NCI-H1105 treated with DMSO at 0.1 percent for 48 hours (cell line): ENCODE data around the gene OR4N2.
A peak's percentile ranks its signal among the peaks of the same experiment; 100 is the strongest.
"Not testable (repeated sequence)": the region's sequence is repeated elsewhere in the genome, so short reads cannot be mapped to it uniquely, and the experiment has no call there.

Experiments used
- DNase-seq: peaks from one replicate; lab custom pipeline; 2025; lab: John Stamatoyannopoulos, UW

The OR4N2 gene

GRCh38 chr14:19834203-19834848 lies 30.8 kb downstream of the OR4N2 start:
- not testable (repeated sequence) for DNase-seq

GRCh38 chr14:19838433-19838832 lies 34.9 kb downstream of the OR4N2 start:
- DNase-seq = no peak

GRCh38 chr14:19851365-19851764 lies 47.8 kb downstream of the OR4N2 start:
- DNase-seq = no peak

GRCh38 chr14:19866061-19866669 lies 62.6 kb downstream of the OR4N2 start:
- not testable (repeated sequence) for DNase-seq

GRCh38 chr14:19873178-19873577 lies 69.6 kb downstream of the OR4N2 start:
- DNase-seq = no peak

GRCh38 chr14:19874842-19875241 lies 71.3 kb downstream of the OR4N2 start, which contains the start of gene OR4K2:
TSS of gene OR4K2 (plus strand) at chr14:19875142. CDS start at chr14:19876268, 1,126 bp downstream.
- no peak for DNase-seq

- DNase-seq = peak; percentile 24
Measured at GRCh38 chr14:19878029-19878642, 74.6 kb downstream of the OR4N2 start.
